ENCODE measurements around the gene MAPKAP1.

DNA sequence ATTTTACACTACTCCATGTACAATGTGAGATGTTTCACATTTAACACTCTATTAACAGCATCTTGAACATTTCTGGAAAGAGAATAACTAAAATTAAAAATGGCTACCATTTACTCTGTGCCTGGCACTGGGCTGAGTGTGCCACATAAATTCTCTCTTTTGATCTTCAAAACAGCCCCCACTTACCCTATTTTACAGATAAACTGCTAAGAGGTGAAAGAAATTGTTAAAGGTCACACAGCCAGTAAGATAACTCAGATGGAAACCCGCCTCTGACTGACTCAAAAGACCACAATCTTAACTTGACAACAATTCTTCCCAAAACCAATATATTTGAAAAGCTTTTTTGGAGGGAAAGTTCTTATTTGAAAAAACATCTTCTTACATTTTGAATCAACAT lies 97.3 kb downstream of the MAPKAP1 start:
- TF ChIP-seq, protein P1, sequence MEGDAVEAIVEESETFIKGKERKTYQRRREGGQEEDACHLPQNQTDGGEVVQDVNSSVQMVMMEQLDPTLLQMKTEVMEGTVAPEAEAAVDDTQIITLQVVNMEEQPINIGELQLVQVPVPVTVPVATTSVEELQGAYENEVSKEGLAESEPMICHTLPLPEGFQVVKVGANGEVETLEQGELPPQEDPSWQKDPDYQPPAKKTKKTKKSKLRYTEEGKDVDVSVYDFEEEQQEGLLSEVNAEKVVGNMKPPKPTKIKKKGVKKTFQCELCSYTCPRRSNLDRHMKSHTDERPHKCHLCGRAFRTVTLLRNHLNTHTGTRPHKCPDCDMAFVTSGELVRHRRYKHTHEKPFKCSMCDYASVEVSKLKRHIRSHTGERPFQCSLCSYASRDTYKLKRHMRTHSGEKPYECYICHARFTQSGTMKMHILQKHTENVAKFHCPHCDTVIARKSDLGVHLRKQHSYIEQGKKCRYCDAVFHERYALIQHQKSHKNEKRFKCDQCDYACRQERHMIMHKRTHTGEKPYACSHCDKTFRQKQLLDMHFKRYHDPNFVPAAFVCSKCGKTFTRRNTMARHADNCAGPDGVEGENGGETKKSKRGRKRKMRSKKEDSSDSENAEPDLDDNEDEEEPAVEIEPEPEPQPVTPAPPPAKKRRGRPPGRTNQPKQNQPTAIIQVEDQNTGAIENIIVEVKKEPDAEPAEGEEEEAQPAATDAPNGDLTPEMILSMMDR (conservative IDR thresholded peaks at IDR 0.05) = no peak
- TF ChIP-seq ZFX (IDR thresholded peaks at IDR 0.05) = no peak

All from C4-2B (cell line).